NCI-H2171 (cell line): Measurements from ENCODE around the gene FRS3.
"Not testable (repeated sequence)": the region's sequence is repeated elsewhere in the genome, so short reads cannot be mapped to it uniquely, and the experiment has no call there.

ENCODE experiments used
- DNase-seq: peaks from one replicate; lab custom pipeline; 2025; lab: John Stamatoyannopoulos, UW

FRS3 gene

DNA sequence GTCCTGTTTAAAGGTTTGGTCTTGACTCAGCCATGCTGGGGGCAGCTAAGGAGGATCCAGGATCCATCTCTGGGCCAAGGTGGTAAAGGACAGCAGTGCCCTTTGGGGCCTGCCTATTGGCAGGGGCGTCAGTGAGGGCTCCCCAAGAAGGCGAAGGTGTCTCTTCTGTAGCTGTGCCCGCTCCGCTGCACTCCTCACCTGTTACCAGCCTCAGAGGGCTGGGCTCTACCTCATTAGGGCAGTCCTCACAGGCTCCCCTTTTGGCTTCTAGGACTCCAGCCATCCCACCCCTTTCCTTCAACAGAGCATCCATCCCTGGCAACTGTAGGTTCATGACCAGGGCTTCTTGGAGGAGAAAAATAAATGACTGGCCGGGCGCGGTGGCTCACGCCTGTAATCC is 10.3 kb downstream of the FRS3 start:
- no peak for DNase-seq

DNA sequence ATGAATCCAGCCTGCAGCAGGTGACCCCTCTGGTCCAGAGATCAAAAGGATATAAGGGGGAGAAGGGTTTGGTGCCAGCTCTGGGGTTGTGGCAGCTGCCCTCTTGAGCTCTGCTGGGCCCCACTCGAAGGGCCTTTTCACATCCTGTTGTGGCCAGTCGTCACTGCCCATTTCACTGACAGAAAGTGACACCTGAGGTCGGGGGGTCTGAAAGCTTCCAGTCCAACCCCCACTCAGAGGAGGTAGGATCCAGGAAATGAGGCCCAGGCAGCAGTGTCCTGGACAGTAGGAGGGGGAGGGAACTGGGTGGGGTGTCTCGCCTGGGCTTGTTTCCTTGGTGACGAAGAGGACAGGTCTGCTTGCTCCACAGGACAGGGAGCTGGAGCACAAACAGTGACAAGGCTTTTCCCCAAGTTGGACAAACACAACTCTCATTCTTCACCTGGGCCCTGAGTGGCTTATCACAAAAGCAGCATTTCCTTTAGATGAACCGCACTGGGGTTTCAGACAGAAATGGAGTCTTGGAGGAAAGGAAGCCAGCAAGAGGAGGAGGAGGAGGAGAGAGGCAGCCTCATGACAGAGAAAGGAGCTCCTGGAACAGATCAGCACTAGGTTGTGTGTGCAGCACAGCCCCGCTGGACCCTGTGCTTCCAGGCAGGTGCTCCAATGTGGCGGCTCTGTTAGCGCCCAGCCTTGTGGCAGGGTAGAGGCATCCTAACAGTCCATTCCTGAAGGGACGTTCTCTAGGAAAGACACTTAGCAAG is 11.0 kb downstream of the FRS3 start:
- DNase-seq = no peak

DNA sequence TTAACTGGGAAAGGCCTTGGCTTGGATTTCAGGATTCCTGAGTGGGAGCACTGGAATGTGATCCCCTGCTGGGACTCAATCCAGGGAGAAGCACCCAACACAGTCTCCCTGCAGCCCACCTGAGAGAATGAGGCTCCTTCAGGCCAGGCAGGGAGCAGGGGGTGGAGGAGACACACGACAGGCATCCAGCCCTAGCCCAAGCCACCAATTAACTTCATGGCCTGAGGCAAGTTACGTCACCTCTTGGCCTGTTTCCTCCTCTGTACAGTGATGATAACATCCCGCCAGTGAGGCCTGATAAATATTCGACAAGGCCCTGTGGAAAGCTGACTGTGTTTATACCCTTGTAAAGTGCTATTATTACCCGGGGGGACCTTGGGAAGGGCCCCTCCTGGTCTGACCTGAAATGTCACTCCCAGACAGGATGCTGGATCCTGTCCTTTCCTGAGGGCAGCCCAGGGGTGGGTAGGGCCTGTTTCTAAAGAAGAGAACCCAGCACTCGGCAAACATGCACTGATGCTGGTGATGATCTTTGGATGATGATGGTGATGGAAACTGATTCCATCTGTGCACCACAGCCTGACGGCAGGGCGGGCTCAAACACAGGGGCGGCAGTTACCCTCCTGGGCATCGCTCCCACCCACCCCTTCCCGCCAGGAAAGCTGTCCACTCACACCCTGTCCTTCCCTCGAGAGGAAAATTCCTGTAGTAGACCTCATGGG is 12.4 kb downstream of the FRS3 start:
- no peak for DNase-seq

DNA sequence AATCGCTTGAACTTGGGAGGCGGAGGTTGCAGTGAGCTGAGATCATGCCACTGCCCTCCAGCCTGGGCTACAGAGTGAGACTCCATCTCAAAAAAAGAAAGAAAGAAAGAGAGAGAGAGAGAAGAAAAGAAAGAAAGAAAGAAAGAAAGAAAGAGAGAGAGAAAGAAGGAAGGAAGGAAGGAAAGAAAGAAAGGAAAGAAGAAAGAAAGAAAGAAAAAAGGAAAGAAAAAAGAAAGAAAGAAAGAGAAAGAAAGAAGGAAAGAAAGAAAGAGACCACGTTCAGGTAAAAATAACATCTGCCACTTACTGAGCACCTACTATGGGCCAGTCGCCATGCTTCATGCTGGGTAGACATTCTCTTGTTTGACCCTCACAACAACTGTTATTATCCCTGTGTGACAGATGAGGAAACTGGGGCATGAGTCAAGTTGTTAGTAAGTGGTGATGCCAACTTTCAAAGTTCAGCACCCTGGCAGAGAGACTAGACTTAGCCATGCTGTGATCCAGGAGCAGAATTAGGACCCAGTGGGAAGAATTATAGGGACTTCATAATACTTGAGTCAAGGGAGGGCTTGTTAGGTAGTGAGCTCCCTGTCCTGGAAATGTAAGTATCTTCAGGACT is 13.5 kb downstream of the FRS3 start:
- DNase-seq = not testable (repeated sequence)

DNA sequence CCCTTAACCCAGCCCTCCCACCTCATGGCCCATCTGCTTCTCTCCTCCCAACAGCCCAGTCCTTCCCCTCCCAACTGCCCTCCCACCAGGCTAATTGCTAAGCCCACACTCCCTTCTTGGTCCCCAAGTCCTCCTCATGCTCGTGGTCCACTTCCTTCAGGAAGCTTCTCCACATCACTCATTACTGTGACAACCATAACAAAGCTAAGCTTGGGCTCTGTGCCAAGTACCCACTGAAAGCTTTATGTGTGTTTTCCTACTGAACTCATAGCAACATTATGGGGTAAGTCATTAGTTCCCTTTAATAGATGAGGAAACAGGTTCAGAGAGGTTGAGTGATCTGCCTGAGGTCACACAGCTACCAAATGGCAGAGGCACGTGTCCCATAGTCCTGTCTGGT is 16.2 kb downstream of the FRS3 start:
- DNase-seq = no peak

DNA sequence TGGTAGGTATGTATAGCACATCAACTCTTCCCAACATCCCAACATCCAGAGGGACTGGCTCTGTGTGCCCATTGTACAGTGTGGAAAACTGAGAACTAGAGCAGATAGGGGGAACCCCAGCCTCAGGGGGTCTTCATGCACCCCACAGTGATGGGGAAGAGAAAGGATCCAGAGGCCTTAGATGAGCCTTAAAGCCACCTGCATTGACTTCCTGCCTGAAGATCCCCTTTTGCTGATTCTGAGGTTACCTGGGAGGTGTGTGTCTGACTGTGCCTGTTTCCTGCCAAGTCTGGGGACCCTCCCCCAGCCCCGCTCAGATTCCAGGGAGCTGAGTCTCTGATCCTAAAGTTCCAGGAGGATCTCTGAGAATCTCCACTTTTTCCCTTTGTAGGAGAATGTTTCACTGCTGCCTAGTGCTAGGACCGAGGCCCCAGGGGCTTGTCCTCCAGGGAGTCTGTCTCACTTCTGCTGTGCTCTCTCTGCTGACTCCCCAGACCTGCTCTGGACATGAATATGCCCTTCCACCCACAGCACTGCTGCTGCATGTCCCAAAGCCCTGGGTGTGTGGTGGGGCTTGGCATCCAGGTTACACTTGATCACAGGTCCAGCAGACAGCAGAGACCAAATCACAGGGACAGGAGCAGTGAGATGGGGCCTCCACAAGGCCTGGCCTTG is 19.7 kb downstream of the FRS3 start:
- DNase-seq = no peak

DNA sequence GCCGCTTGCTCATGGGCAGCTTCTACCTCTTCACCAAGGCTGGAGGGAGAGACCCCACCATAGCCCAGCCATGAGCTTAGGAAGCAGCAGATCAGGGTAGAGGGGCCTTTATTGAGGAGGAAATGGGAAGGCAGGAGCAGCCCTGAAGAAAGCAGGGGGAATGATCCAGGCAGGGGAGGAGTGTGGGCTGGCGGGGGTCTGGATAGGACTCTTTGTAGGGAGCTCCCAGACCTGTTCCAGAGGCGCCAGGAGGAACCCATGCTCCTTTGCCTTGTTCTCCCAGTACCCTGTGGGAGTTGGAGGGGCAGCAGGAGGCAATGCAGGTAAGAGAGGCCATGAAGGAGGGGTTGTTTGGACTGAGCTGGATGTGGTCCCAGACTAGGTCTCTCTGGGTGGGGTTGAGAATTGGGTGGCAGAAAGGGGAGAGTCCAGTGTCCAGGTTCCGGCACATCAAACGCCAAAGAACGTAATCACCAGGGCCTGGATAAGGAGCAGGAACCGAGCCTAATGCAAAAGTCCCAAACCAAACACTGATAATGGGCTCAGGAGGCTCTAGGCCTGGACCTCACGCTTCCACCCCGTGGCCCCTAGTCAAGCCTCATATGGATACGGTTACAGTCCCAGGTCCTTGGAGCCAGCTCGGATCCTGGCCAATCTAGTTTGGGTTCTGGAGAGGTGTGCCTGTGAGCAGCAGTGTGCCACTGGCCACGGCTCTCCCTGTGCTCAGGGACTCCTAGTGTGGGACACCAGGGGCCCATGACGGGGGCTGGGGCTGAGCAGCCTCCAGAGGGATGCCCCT is 20.4 kb downstream of the FRS3 start:
- DNase-seq = no peak

DNA sequence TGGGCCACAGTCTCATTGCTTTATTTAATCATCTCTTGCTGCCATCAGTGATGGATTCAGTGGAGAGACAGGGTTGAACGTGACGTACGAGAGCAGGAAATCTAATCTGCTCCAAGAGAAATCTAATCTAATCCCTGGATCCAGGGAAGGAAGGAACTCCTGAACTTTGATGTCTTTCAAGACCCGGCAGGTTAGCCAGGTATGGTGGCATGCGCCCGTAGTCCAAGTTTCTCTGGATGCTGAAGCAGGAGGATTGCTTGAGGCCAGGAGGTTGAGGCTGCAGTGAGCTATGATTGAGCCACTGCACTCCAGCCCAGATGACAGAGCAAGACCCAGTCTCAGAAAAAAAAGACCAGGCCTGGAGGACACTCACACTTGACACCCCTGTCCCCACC is 21.1 kb downstream of the FRS3 start:
- DNase-seq = no peak

DNA sequence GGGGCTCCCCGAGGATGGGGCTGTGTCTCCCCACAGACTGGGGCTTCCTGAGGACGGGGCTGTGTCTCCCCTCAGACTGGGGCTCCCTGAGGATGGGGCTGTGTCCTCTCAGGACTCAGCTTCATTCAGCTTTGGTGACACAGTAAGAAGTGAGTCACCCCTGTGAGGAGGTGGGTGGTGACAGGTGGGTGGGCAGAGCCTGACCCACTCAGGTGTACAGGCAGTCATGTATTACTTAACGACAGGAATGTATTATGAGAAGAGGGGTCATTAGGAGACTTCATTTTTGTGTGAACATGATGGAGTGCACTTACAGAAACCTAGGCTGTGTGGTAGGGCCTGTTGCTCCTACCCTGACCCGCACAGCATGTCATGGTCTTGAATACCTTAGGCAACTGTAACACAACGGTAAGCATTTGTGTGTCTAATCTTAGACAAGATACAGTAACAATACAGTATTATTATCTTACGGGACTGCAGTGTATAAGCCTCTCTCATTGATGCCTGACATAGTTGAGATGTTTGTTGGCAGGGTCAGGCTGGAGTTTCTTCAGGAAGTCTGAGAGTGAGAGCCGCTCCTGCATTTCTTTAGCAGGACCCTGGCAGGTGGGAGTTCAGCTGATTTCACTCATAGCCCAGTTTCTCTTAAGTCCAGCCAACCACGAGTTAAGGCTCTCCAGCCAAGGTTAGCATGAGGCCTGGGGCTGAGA is 21.6 kb downstream of the FRS3 start:
- no peak for DNase-seq

DNA sequence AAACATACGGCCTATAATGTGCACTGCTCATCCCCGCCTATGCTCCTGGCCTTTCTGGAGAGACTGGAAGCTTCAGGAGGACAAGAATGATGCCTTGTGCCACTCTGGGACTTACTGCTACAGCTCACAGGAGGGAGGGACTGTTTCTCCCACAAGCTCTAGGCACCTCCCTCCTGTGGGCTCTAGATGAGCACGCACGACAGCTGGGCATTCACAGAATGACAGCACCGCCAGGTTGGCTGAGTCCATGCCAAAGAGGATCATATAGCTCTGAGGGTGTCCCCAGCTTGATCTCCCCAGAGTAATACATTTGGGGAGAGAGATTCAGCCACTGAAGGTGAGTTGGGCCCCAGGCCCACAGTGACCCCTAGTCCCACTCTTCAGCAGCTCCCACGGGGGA is 22.4 kb downstream of the FRS3 start:
- DNase-seq = no peak

DNA sequence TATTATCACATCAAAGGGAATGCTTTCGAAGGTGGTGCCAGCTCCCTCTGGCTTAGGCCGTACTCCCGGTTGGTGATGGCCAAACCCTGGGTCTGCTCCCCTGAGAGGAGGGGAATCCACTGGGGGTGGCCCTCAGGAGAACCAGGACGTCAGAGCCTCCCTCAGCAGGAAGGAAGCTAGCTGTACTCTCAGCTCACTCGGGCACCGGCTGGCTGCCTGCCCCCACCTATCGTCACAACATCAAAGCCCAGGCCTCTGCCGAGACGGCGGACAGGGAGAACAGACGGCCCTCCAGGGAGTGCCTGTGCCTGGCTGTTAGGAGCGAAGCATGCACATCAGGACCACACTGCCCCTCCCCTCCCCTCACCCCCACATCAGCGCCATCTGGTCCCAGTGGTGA is 23.3 kb downstream of the FRS3 start:
- DNase-seq = no peak

DNA sequence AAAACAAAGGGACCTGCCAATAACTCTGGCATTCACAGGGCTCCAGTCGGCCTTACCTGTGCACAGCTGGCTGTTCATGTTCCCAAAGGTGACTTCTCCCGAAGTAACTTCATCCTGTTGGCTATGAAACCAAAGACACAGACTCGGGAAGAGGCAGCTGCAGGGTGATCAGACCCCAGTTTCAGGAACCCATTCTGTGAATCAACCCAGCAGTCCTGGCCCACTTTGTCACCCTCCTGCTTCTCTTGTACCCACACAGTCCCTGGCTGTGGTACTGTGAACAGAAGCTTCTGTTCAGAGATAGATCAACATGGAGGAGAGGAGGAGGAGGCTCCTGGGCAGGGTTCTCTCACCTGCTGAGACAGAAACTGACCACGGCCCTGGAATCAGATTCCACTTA is 23.8 kb downstream of the FRS3 start:
- DNase-seq = no peak

DNA sequence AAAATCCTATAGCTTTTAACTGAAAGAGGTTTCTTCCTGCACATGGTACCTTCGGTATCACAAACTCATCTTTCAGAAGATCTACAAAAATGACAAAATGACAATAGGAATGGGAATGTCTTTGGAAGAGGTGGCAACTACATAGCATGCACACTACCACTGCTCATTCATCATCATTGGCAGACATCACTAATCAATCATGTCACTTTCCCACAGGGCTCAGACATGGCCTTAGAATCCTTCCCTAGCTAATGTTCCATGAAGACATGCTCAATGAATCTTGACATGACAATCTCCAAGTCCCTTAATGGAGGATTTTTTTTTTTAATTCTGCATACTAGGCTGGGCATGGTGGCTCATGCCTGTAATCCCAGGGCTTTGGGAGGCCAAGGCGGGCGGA is 29.3 kb downstream of the FRS3 start:
- no peak for DNase-seq

DNA sequence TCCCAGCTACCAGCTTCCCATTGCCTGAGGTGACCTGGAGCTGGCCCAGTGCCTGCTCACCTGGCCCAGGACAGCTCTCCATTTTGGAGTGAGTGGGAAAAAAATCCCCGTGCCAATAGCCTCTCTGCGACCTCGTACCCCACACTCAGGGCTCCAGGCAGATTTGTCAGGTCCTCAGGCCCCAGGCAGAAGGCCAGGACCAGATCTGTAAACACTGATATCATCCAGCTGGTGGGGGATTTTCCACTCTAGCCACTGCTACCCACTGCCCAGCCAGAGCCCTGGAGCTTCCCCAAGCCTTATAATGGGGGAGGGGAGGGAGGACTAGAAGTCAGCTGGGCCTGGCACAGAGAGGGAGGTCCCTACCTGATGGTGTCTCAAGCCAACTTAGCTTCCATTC is 31.2 kb downstream of the FRS3 start:
- DNase-seq = no peak

DNA sequence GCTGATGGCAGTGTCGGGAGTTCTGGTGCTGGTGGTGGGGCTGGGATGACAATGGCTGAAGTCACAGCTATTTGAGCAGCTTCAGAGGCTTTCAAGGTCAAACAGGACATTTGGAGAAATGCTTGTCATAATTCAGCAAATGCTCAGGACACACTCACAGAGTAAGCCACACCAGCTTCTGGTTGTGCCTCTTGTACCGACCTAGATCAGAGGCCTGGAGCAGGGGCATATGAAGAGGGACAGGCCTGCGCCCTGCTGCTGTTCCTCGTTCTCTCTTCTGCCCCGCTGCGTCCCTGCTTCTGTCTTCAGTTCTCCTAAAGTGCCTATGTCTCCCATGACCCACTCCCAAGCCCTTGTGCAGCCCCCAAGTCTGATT is 31.6 kb downstream of the FRS3 start:
- no peak for DNase-seq

DNA sequence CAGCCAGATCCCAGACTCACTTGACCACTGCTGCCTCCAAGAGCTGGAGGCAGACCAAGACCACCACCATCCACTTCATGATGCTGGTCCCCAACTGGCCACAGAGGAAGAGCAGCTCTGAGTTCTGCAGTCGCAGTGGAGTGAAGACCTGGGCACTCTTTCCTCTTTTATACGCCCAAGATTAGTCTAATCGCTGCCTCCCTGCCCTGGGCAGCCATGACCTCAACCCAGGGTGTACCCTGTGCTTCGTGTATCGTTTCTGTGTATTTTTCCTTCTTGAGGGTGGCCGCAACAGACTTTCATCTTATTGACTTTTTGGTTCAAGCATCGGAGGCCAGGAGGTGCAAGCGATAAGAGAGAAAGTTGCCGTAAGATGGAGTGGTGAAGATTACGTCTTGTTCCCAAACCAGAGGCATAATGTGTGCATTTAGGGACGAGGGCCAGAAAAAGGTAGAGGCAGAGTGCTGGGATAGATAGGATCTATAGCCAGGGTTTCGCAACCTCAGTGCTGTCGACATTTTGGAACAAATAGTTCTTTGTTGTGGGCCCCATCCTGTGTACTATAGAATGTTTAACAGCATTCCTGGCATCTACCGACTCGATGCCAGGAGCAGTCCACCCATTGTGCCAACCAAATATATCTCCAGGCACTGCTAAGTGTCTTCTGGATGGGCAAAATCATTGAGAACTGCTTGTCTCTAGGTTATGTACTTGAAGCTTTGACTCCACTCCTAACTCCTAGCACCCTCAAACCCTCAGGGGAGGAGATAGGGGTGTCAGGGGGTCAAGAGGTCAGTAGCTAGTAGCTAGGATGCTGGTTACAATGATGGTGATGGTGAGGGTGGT is 32.2 kb downstream of the FRS3 start, which contains the start of gene PGC:
TSS of gene PGC (minus strand) at position 142 of the 846 bp plus-strand sequence. CDS start at position 79, 63 bp downstream.
- no peak for DNase-seq

DNA sequence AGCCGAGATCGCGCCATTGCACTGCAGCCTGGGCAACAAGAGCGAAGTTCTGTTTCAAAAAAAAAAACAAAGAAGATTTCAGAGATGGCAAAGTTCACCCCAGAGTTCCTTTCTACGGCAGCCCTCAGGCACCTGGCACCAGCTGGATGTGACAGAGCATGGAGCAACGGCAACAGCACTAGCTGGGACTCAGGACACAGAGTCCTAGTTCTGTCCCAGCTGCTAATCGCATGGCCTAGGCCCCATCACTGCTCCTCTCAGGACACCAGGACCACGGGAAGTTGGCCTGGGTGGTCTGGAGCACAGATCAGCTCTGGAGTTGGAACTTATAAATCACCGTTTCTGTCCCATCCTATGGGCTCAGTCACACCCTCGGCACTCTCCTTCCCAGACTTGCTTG is 33.6 kb downstream of the FRS3 start:
- no peak for DNase-seq

DNA sequence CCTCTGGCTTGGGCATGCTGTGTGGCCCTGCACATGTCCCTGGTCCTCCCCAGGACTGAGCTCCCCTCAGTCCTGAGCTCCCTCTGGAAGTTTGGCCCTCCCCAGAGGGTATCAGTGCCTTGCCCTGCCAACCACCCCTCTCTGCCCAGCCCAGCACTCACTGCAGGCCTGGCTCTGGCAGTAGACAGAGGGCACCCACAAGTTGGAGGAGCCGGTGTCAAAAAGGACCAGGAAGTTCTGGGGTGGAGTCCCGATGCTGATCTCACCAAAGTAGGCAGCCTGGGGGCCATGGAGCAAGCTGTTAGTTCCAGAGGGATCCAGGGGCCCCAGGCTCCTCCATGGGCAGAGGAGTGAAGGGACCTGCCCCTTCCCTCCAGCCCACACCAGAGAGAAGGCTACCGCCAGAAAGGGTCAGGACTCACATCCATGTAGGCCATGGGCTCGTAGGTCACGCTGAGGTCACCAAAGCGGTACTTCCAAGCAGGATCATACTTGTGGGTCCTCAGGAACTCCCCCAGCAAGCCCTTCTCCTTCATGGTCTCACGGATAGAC is 35.4 kb downstream of the FRS3 start:
- no peak for DNase-seq

DNA sequence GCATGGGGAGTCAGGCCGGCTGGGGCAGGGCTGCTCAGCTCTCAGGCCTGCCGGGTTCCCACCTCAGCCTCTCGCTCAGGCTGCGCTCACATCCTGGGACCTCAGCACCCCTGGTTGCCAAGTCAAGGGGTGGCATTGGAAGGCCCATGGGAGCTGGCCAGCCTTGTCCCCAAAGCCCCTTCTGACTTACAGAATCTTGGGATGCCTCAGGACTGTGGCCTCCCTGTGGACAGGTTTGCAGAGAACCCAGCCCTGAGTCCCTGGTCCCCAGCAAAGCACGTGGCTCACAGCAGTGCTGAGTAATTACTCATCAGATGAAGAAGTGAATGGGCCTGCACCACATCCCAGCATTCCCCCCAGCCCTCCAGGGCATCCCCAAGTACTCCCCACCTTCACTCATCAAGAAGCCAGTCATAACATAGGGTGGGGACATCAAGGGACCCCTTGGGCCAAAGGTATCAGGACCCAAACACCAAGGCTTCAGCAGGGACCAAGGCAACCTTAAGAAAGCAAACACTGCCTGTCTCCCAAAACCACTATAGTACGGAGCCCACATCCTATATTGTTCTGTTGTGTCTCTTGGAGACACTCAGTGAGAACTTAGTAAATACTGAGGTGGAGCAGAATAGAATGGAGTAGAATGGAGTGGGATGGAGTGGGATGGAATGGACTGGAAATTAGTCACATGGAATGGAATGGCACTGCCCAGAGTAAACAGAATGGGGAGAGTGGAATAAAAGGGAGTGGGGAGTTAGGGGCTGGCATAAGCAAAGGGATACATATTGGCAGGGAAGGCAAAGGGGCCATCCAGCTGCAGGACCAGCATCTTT is 36.1 kb downstream of the FRS3 start:
- DNase-seq = no peak
